ENCODE data around the gene DOCK1. TPM values are rescaled to one million over a fixed set of nuclear protein-coding genes. Genes with fewer than 3 reads are reported as not detected.

DOCK1 gene
- polyA plus RNA-seq, 1 of the 3 experiments (the other 2 are of a cell fraction) = 15.5 TPM

- H4K20me1 ChIP-seq (ENCODE audit: insufficient read depth) = peaks cover 82% of the 10 kb centered on the region
- CTCF ChIA-PET = no interaction called here
- H3K4me3 ChIP-seq (ENCODE audit: low read depth in 2 of 2, low read length in 1 of 2) = no peak overlapping the region
- TF ChIP-seq POLR2AphosphoS5 (IDR thresholded peaks at IDR 0.05; ENCODE audit: low read depth, low read length) (no peak), USF2 (IDR thresholded peaks at IDR 0.05; ENCODE audit: borderline replicate concordance, low read depth, low read length) (no peak), YY1 (IDR thresholded peaks at IDR 0.05; ENCODE audit: low read depth) (no peak), MAX (IDR thresholded peaks at IDR 0.05; ENCODE audit: low read depth) (no peak), JUND (IDR thresholded peaks at IDR 0.05) (no peak), REST (IDR thresholded peaks at IDR 0.05; ENCODE audit: low read depth, low read length) (no peak), NFIC (IDR thresholded peaks at IDR 0.05; ENCODE audit: borderline replicate concordance) (no peak), EP300 (IDR thresholded peaks at IDR 0.05; ENCODE audit: borderline replicate concordance in 1 of 2, low read depth in 1 of 2, low read length in 1 of 2) (no peak), CTCF (IDR thresholded peaks at IDR 0.05) (no peak), TCF12 (IDR thresholded peaks at IDR 0.05) (no peak), RFX5 (IDR thresholded peaks at IDR 0.05; ENCODE audit: low read length) (no peak), GABPA (IDR thresholded peaks at IDR 0.05; ENCODE audit: low read depth) (no peak), FOXJ3 (CRISPR knock-in tag; IDR thresholded peaks at IDR 0.05) (no peak), CHD2 (IDR thresholded peaks at IDR 0.05; ENCODE audit: low read length, partially characterized antibody) (no peak), SIN3A (IDR thresholded peaks at IDR 0.05; ENCODE audit: borderline replicate concordance, low read depth, low read length) (no peak), PBX3 (IDR thresholded peaks at IDR 0.05) (no peak)
- no peaks in the 10 kb centered on the region for H3K9me2 ChIP-seq
- no peak overlapping the region for H3K4me2 ChIP-seq
- H3K79me2 ChIP-seq (ENCODE audit: insufficient read depth) = peaks cover 98% of the 10 kb centered on the region
- H3F3A ChIP-seq (replicated peaks; ENCODE audit: insufficient read depth) = peaks cover 6% of the 10 kb centered on the region
- H3K4me1 ChIP-seq (ENCODE audit: control insufficient read depth in 1 of 2, insufficient read depth in 2 of 2, low read depth in 1 of 2, low read length in 1 of 2) = no peaks in the 10 kb centered on the region; a peak in 1 of 4 replicates
- no peak overlapping the region for H2AFZ ChIP-seq (ENCODE audit: low read depth)
- H3K27me3 ChIP-seq (ENCODE audit: insufficient read depth) = no peaks in the 10 kb centered on the region
- H3K27ac ChIP-seq (ENCODE audit: low read depth in 2 of 2, low read length in 1 of 2) = no peak overlapping the region
- POLR2A ChIA-PET = no interaction called here
- H3K9ac ChIP-seq = no peak overlapping the region
- no peaks in the 10 kb centered on the region for H3K9me3 ChIP-seq
- 98% methylated on average over 5 of the region's 5 CpGs for WGBS (ENCODE audit: low lambda C conversion rate)
- no peaks in the 10 kb centered on the region for H3K36me3 ChIP-seq (replicated peaks in 1 of 2; ENCODE audit: control insufficient read depth in 1 of 2, insufficient read depth in 2 of 2, low read length in 1 of 2)
- no peak for DNase-seq
These were observed 48.7 kb downstream of the DOCK1 start for GRCh38 chr10:126953886-126954285.

All from SK-N-SH (cell line).